H1 (cell line): Measurements from ENCODE around the gene ZNF148. TPM values are rescaled to one million over a fixed set of nuclear protein-coding genes. Genes with fewer than 3 reads are reported as not detected.

Source experiments
- POLR2AphosphoS5 ChIP-seq: IDR thresholded peaks from 2 replicates; pipeline ENCODE4 v1.6.1; 2011; ENCODE audit warnings: low read depth, low read length
- polyA plus RNA-seq, 7 experiments: library from polyadenylated mRNA; depleted of rRNA in 3 of 7; stranded (reverse) in 5 of 7; unstranded in 2 of 7; fragments of >200 nt in 5 of 7; fragments of 200-250 nt in 2 of 7; gene quantifications; 1 replicate in 5 of 7; 2 replicates in 1 of 7; 4 replicates in 1 of 7; pipeline versions ENCODE4 v1.2.1 to v1.2.3, GENCODE V29; 2011 to 2013; ENCODE audit warnings: missing spikeins in 2 of 7, mixed read lengths in 2 of 7
- total RNA-seq: library from RNA; stranded (reverse); fragmentation: NEBNext Ultra II Directional; extraction: Animal tissue kit (Norgen Biotek cat#: 25700); gene quantifications from 2 replicates; pipeline ENCODE4 v1.2.1, GENCODE V29; 2021

The ZNF148 gene
- total and polyA plus RNA-seq, 2 of the 8 experiments (the other 6 are each of a cell fraction or from before 2014, with no cell fraction given) = 3.7 to 22.6 TPM

DNA sequence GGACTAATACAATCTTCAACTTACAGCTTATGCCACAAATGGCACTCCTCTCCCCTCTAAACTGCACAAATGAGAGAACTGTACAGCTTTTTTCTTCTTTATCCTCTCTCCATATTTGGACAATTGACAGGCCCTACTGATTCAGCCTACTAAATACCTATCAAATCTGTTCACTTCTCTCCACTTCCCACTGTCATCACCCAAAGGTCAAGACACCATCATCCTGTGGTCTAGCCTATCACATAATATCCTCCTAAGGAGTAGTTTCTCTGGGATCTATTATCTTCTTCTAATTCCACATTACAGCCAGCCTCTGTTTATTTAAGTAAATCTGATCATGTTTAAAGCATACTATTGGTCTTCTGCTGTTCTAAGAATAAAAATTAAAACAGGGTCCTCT lies 129.6 kb downstream of the ZNF148 start (continued):
- TF ChIP-seq POLR2AphosphoS5 = no peak
